K562 (cell line): Measurements from ENCODE around the gene STYX. TPM values are rescaled to one million over a fixed set of nuclear protein-coding genes. Genes with fewer than 3 reads are reported as not detected.

Source experiments
- ATAC-seq: fragments of 200-7000 bp; cut with Tn5 transposase; 3 replicates; pipeline ENCODE4 v1.9.1; 2020; ENCODE audit warnings: moderate library complexity
- BruUV-seq: library from RNA; stranded (reverse); fragments of 400-500 nt; replicated peaks from 2 replicates; lab custom pipeline; 2021; lab: Mats Ljungman, UMichigan
- CTCF ChIA-PET: fragments of 300-600 bp; formaldehyde crosslinking; extraction: SDS; loops from one replicate; lab custom pipeline; 2021; ENCODE audit warnings: low intra/inter-chr PET ratio; lab: Yijun Ruan, JAX
- POLR2A ChIA-PET: fragments of 300-600, 350-650 bp; sonication (Branson Sonifier 250); formaldehyde crosslinking; extraction: SDS; loops from one replicate; lab custom pipeline; 2021; ENCODE audit warnings: antibody characterized with exemption, inconsistent platforms; lab: Yijun Ruan, JAX
- DNase-seq, 4 experiments: peaks; one replicate each; pipeline versions ENCODE4 v3.0.0 to v3.0.0-alpha.2; 2011 to 2018; ENCODE audit warnings: low spot score in 3 of 4, mixed read lengths in 3 of 4; ENCODE audit errors: extremely low read depth in 1 of 4
- FAIRE-seq: peaks from 2 replicates; lab custom pipeline; 2011; peaks lifted over from hg19 to GRCh38; lab: Jason Lieb, UNC
- H2AFZ ChIP-seq: 2 replicates; pipeline ENCODE4 v1.6.0; 2011; ENCODE audit warnings: low read depth, low read length, control low read depth, inconsistent platforms
- H3K27ac ChIP-seq: fragments of 200-600 bp; 3 replicates; pipeline ENCODE4 v1.8.0; 2011; ENCODE audit warnings: low read depth, mild to moderate bottlenecking, control low read depth, inconsistent platforms, low read length, moderate library complexity, mixed read lengths; ENCODE audit errors: extremely low read depth
- H3K27me3 ChIP-seq, 2 experiments: fragments of 300-600 bp in 1 of 2; 2 replicates in 1 of 2; 3 replicates in 1 of 2; pipeline versions ENCODE4 v1.6.0 to v1.8.0; 2011; ENCODE audit warnings: inconsistent platforms in 2 of 2, low read length in 2 of 2, mild to moderate bottlenecking in 1 of 2, mixed read lengths in 1 of 2, moderate library complexity in 1 of 2; ENCODE audit not compliant: control insufficient read depth in 2 of 2, insufficient read depth in 2 of 2
- H3K36me3 ChIP-seq: fragments of 300-600 bp; 3 replicates; pipeline ENCODE4 v1.8.0; 2011; ENCODE audit warnings: mild to moderate bottlenecking, low read length, inconsistent platforms; ENCODE audit not compliant: control insufficient read depth, insufficient read depth
- H3K4me1 ChIP-seq, 2 experiments: fragments of 200-600 bp in 1 of 2; replicated peaks in 1 of 2; 2 replicates in 1 of 2; 3 replicates in 1 of 2; pipeline versions ENCODE4 v1.5.1 to v1.8.0; 2011; ENCODE audit warnings: inconsistent platforms in 2 of 2, low read length in 2 of 2, mild to moderate bottlenecking in 1 of 2, mixed read lengths in 1 of 2, moderate library complexity in 1 of 2; ENCODE audit not compliant: control insufficient read depth in 2 of 2, insufficient read depth in 2 of 2
- H3K4me2 ChIP-seq: 2 replicates; pipeline ENCODE4 v1.6.1; 2011; ENCODE audit warnings: low read length, control low read depth, inconsistent platforms, mixed read lengths; ENCODE audit not compliant: insufficient read depth
- H3K4me3 ChIP-seq: fragments of 200-600 bp; sonication (generic), shearing (Covaris generic); 2 replicates; pipeline ENCODE4 v1.5.1; 2016; ENCODE audit warnings: control low read depth, inconsistent platforms
- H3K79me2 ChIP-seq: fragments of 200-600 bp; 3 replicates; pipeline ENCODE4 v1.8.0; 2011; ENCODE audit warnings: low read length, inconsistent platforms; ENCODE audit not compliant: control insufficient read depth, insufficient read depth
- H3K9ac ChIP-seq, 2 experiments: 2 replicates each; pipeline versions ENCODE4 v1.6.0 to v1.6.1; 2011; ENCODE audit warnings: low read depth in 2 of 2, low read length in 2 of 2, control low read depth in 1 of 2, inconsistent platforms in 1 of 2, mild to moderate bottlenecking in 1 of 2, mixed read lengths in 1 of 2; ENCODE audit not compliant: insufficient read depth in 1 of 2
- H3K9me1 ChIP-seq: one replicate; pipeline ENCODE4 v1.6.0; 2011; ENCODE audit warnings: inconsistent platforms, mild to moderate bottlenecking, low read length, moderate library complexity; ENCODE audit not compliant: control insufficient read depth, insufficient read depth
- H3K9me3 ChIP-seq: replicated peaks from 2 replicates; pipeline ENCODE4 v1.5.1; 2011; ENCODE audit warnings: low read depth, low read length, inconsistent platforms; ENCODE audit not compliant: control insufficient read depth, insufficient read depth
- H4K20me1 ChIP-seq: replicated peaks from 2 replicates; pipeline ENCODE4 v1.6.1; 2011; ENCODE audit warnings: low read length, inconsistent platforms, mixed read lengths; ENCODE audit not compliant: control insufficient read depth, insufficient read depth
- ASH1L ChIP-seq: fragments of 450-650 bp; IDR thresholded peaks from 2 replicates; pipeline ENCODE4 v1.6.1; 2018; ENCODE audit warnings: borderline replicate concordance, mild to moderate bottlenecking, low read depth; ENCODE audit not compliant: partially characterized antibody
- CBX2 ChIP-seq: fragments of 200-600 bp; sonication (generic); IDR thresholded peaks from one replicate; pipeline ENCODE4 v1.6.1; 2012; ENCODE audit warnings: mild to moderate bottlenecking, low read length, inconsistent platforms; ENCODE audit not compliant: insufficient read depth, poor library complexity, severe bottlenecking
- GTF2F1 ChIP-seq: IDR thresholded peaks from 2 replicates; pipeline ENCODE4 v1.6.1; 2011; ENCODE audit warnings: low read depth, low read length, improper control_type of control experiment
- HCFC1 ChIP-seq: IDR thresholded peaks from 2 replicates; pipeline ENCODE4 v1.6.1; 2012; ENCODE audit warnings: low read depth, low read length, improper control_type of control experiment
- ILF3 ChIP-seq: fragments of 450-650 bp; IDR thresholded peaks from 2 replicates; pipeline ENCODE4 v1.6.1; 2018; ENCODE audit warnings: antibody characterized with exemption, mild to moderate bottlenecking, moderate library complexity, borderline replicate concordance
- NFATC3 ChIP-seq: fragments of 450-650 bp; IDR thresholded peaks from 2 replicates; pipeline ENCODE4 v1.6.1; 2017; ENCODE audit warnings: mild to moderate bottlenecking
- POLR2H ChIP-seq: IDR thresholded peaks from 2 replicates; pipeline ENCODE4 v1.6.1; 2016; ENCODE audit warnings: missing genetic modification characterization, low read depth, mild to moderate bottlenecking, control low read depth, missing compliant biosample characterization, moderate library complexity
- SMARCA5 ChIP-seq: fragments of 450-650 bp; IDR thresholded peaks from 2 replicates; pipeline ENCODE4 v1.6.1; 2016
- SNRNP70 ChIP-seq: fragments of 200-400 bp; formaldehyde crosslinking; optimal IDR thresholded peaks from 2 replicates; pipeline ENCODE3; 2017; ENCODE audit warnings: low read depth, low read length
- TRIM28 ChIP-seq: fragments of 450-650 bp; IDR thresholded peaks from 2 replicates; pipeline ENCODE4 v1.6.1; 2017
- XRCC3 ChIP-seq: fragments of 450-650 bp; IDR thresholded peaks from 2 replicates; pipeline ENCODE4 v1.6.1; 2017; ENCODE audit warnings: mild to moderate bottlenecking, moderate library complexity
- YY1 ChIP-seq, 3 experiments: IDR thresholded peaks; 2 replicates each; pipeline ENCODE4 v1.6.1; 2011; ENCODE audit warnings: low read length in 2 of 3, mild to moderate bottlenecking in 2 of 3, moderate library complexity in 2 of 3, borderline replicate concordance in 1 of 3, control low read depth in 1 of 3, low read depth in 1 of 3; ENCODE audit not compliant: insufficient read depth in 3 of 3, insufficient replicate concordance in 2 of 3, control insufficient read depth in 1 of 3, insufficient read length in 1 of 3; ENCODE audit errors: extremely low read depth in 1 of 3
- ZC3H4 ChIP-seq: sonication (generic); formaldehyde crosslinking; IDR thresholded peaks from 2 replicates; pipeline ENCODE4 v1.9.0; 2021; ENCODE audit warnings: missing genetic modification reagents, borderline replicate concordance
- ZNF133 ChIP-seq: fragments of 250-450 bp; sonication (Bioruptor Pico); IDR thresholded peaks from 2 replicates; pipeline ENCODE4 v1.4.0; 2020; ENCODE audit warnings: mild to moderate bottlenecking
- WGBS: fragments of 100-300 bp; shearing (Covaris generic); methylation state at CpG from one replicate; pipeline ENCODE4 v1.1.6; 2016; ENCODE audit warnings: low coverage, mixed read lengths; ENCODE audit not compliant: insufficient coverage; ENCODE audit errors: missing lambda C conversion rate; 5-methylcytosine and 5-hydroxymethylcytosine counted together
- in situ Hi-C: fragments of 300-500 bp; cut with MboI; formaldehyde crosslinking; loops from 4 replicates; pipeline ENCODE4 v1.15.0; 2018; ENCODE audit warnings: inconsistent platforms, mixed read lengths
- intact Hi-C: fragments of 100-400 bp; cut with micrococcal nuclease; formaldehyde crosslinking; loops from 2 replicates; pipeline ENCODE4 v1.14.2; 2022
- polyA plus RNA-seq, 8 experiments: library from polyadenylated mRNA; depleted of rRNA in 4 of 8; stranded (reverse) in 5 of 8; unstranded in 3 of 8; fragments of >200 nt; fragmentation: Nextera tagmentation in 2 of 8; fragmentation: Illumina TruSeq in 1 of 8; extraction: Ambion mirVana in 2 of 8; extraction: Trizol in 1 of 8; gene quantifications; 2 replicates each; pipeline versions ENCODE4 v1.2.1 to v1.2.3, GENCODE V29; 2011 to 2014; ENCODE audit warnings: inconsistent platforms in 1 of 8, missing spikeins in 1 of 8
- total RNA-seq, 7 experiments: library from RNA; depleted of rRNA in 6 of 7; stranded (reverse); fragments of >200 nt in 6 of 7; fragmentation: Illumina TruSeq in 2 of 7; extraction: Trizol in 2 of 7; gene quantifications; 2 replicates each; pipeline versions ENCODE4 v1.2.1 to v1.2.3, GENCODE V29; 2011 to 2021; ENCODE audit warnings: low replicate concordance in 1 of 7

Gene STYX
- total and polyA plus RNA-seq, 9 of the 15 experiments (the other 6 are each of a cell fraction or from before 2014, with no cell fraction given) = 5.0 to 15.4 (median 10.6) TPM

- TF ChIP-seq GTF2F1 = no peak
- no peak for TF ChIP-seq TRIM28
Observed at GRCh38 chr14:52776816-52777215, 46.9 kb downstream of the STYX start (continued).

- no peak overlapping the region for H3K4me3 ChIP-seq
- no peaks in the 10 kb centered on the region for H3K9me1 ChIP-seq
- CTCF ChIA-PET = no interaction called here
- intact Hi-C loops = no loop called here
- ATAC-seq (no peak), FAIRE-seq (no peak), DNase-seq (no peak)
- no peak for TF ChIP-seq XRCC3
- no peak for TF ChIP-seq SNRNP70
- TF ChIP-seq SMARCA5 = no peak
- TF ChIP-seq ILF3 = no peak
- no peak for TF ChIP-seq HCFC1
- TF ChIP-seq ASH1L = no peak
- no peak for TF ChIP-seq YY1 (IDR thresholded peaks at IDR 0.05; ENCODE audit: borderline replicate concordance in 1 of 3, control insufficient read depth in 1 of 3, extremely low read depth in 1 of 3, insufficient read depth in 3 of 3, insufficient read length in 1 of 3, insufficient replicate concordance in 2 of 3, low read depth in 1 of 3, low read length in 2 of 3)
- TF ChIP-seq POLR2H = no peak
- no peak for TF ChIP-seq ZC3H4 (CRISPR knock-in tag)
- TF ChIP-seq CBX2 = no peak
- TF ChIP-seq ZNF133 = no peak
- TF ChIP-seq NFATC3 = no peak
- no TSS peak for BruUV-seq
- no peaks in the 10 kb centered on the region for H3K79me2 ChIP-seq
- H3K27me3 ChIP-seq = no peaks in the 10 kb centered on the region
- no peaks in the 10 kb centered on the region for H3K4me1 ChIP-seq
- in situ Hi-C loops = no loop called here
- peaks cover 64% of the 10 kb centered on the region; the same call in 2 of the 3 replicates for H3K36me3 ChIP-seq
- H2AFZ ChIP-seq = no peak overlapping the region
- POLR2A ChIA-PET = no interaction called here
- no peaks in the 10 kb centered on the region for H3K9me3 ChIP-seq
- H3K4me2 ChIP-seq = no peak overlapping the region
- 85% methylated on average over 7 of the region's 7 CpGs for WGBS
- no peak overlapping the region for H3K9ac ChIP-seq
- H4K20me1 ChIP-seq = no peaks in the 10 kb centered on the region
- no peak overlapping the region for H3K27ac ChIP-seq
Observed at GRCh38 chr14:52778702-52779101, 48.7 kb downstream of the STYX start.
